GM18505 (cell line): ENCODE results near the gene ATP6V1G1.
"Not testable (repeated sequence)": the region's sequence is repeated elsewhere in the genome, so short reads cannot be mapped to it uniquely, and the experiment has no call there.

Source experiments
- ATAC-seq: cut with Tn5 transposase; IDR thresholded peaks from one replicate; pipeline ENCODE4 v1.9.1; 2021; ENCODE audit not compliant: unreplicated experiment
- POLR2A ChIP-seq: IDR thresholded peaks from 4 replicates; pipeline ENCODE4 v1.6.1; 2011; ENCODE audit warnings: borderline replicate concordance; ENCODE audit not compliant: insufficient read depth, insufficient read length; ENCODE audit errors: extremely low read depth

Gene ATP6V1G1

DNA sequence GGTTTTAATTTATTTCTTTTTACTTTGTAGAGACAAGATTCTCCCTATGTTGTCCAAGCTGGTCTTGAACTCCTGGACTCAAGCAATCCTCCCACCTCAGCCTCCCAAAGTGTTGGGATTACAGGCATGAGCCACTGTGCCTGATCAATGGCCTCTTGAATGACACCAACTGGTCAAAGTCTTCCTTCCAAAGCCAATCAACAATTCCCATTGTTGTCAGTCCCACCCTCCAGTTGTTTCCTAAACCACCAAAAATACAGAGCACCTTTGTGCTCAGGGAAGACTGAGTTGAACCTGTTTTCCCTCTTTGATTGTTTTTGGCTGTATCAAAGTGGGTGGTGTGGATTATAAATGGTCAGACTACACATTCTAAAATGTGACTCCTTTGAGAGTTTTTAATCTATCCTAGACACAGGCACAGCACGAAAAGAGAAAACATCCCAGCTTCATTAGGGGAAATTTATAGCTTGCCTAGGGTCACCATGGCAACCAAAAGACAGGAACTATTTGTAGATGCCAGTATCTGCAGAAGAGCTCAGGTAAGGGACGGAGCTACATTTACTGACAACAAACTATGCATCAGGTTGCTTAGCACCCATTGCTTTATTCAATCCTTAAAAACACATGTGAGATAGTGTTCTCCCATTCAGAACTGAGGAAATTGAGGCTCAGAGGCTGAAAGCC, 27.6 kb upstream of the ATP6V1G1 start:
- ATAC-seq, result no peak
- TF ChIP-seq POLR2A, result no peak

DNA sequence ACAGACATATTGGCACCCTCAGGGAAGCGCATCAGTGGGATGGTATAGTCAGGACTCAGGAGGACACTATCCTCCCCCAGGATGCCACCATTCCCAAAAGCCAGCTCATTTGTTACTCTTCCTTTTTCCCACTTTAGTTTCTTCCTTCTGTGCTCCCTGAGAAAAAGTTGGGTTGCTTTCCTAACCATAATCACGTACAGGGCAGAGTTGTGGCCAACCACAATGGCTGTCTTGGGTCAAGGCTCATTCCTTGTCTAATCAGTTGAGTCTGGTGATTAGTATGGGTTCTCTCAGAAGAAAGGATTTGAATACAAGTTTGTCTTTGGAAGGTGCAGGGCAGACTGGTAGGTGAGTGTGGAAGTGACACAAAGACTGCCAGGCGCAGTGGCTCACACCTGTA, 26.6 kb upstream of the ATP6V1G1 start:
- ATAC-seq, result no peak
- no peak for TF ChIP-seq POLR2A

DNA sequence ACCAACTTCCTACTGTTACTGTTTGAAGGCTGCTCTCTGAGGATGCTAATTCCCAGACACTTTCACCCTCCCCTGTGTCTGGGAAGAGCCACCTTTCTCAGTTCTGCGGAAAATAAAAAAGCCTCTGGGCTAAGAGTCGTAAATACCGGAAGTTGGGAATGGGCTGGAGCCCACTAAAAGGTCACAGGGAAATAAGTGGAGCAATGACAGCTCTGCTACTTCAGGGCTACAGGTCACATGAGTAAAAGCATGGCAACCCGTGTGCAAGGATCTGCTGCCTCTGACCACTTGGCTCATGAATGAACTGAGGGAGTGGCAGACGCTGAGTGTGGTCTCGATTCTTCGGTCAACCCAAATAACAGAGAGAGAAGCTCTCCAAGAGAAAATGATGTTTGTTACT, 25.8 kb upstream of the ATP6V1G1 start:
- no peak for ATAC-seq
- no peak for TF ChIP-seq POLR2A

DNA sequence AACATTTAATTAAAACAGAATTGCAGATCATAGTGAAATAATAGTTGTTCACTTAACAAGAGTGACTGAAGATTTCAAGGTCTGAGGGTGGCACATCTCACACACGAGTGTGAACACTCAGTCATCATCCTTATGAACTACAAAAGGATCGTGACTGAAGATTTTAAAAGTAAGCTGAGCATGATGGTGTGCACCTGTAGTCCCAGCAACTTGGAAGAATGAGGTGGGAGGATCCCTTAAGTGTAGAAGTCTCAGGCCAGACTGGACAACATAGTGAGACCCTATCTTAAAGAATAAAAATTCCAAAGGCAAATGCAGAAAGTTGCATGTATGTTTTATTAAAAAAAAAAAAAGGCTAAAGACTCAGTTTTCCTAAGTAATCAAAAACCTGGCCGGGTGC, 22.4 kb upstream of the ATP6V1G1 start:
- no peak for TF ChIP-seq POLR2A
- no peak for ATAC-seq

DNA sequence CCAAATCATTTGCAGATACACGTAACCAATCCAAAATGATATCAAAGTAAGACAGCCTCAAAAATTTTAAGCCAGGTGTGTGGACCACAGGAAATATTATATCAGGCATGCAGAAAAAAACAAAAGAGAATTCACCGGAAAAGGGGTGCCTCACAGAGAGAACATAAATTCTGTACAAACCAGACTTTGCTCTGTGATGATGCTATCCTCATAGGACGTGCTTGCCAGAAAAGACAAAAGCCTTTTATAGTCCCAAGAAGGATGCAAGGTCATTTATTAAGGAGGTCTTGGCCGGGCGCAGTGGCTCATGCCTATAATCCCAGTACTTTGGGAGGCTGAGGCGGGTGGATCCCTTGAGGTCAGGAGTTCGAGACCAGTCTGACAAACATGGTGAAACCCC, 16.8 kb upstream of the ATP6V1G1 start:
- TF ChIP-seq POLR2A, result no peak
- ATAC-seq, result no peak

DNA sequence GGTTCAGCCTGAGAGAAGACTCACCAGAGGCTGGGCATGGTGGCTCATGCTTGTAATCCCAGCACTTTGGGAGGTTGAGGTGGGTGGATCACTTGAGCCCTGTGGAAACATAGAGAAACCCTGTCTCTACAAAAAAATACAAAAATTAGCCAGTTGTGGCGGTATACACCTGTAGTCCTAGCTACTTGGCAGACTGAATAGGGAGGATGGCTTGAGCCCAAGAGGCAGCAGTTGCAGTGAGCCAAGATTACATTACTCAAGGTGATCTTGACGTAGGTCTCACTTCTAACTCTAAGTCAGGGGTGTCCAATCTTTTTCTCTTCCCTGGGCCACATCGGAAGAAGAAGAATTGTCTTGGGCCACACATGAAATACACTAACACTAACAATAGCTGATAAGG, 16.2 kb upstream of the ATP6V1G1 start:
- ATAC-seq, result no peak
- no peak for TF ChIP-seq POLR2A

DNA sequence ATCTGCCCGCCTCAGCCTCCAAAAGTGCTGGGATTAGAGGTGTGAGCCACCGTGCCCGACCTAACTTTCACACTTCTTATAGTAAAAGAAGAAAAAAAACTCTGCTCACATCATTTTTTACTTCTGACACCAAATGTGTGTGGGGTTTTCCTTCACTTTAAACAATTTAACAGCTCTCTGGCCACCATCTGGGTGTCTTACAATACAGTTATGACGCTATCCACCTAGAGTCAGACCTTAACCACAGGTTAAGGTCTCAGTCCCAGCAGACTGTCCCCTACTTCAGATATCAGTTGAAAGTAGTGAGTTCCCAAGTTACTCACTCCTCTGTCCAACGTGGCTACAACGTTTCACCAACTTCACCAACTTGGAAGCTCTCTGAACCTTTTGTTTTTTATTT, 15.4 kb upstream of the ATP6V1G1 start:
- no peak for TF ChIP-seq POLR2A
- ATAC-seq, result no peak

DNA sequence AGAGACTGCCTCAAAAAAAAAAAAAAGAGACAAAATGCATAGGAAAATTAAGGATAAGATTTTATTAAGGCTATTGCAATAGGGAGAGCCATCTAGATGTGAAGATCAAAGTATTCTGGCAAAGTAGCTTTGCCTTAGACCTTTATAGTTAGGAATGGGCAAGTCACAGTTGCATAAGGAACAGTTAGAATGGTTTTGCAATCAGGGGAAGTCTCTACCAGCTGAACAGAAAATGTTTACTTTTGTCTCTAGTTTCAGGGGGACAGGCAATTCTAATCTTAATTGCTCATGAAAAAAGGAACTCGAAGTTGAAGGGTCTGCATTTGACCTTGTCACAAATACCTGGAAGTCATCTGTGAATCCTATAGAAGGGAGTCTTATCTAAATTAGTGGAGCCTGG, 13.1 kb upstream of the ATP6V1G1 start:
- ATAC-seq, result no peak
- no peak for TF ChIP-seq POLR2A

DNA sequence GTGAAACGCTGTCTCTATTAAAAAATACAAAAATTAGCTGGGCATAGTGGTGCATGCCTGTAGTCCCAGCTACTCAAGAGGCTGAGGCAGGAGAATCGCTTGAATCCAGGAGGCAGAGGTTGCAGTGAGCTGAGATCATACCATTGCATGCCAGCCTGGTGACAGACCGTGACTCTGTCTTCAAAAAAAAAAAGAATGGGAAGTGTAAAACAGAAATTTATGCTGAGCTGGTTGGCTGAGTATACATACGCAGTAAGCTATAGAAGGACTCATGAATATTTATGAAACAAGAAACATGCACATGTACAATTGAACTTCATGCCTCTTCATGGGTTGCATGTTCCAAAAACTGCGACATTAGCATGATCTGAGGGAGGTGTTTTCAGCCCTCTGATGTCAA, 10.8 kb upstream of the ATP6V1G1 start:
- ATAC-seq, result not testable (repeated sequence)

DNA sequence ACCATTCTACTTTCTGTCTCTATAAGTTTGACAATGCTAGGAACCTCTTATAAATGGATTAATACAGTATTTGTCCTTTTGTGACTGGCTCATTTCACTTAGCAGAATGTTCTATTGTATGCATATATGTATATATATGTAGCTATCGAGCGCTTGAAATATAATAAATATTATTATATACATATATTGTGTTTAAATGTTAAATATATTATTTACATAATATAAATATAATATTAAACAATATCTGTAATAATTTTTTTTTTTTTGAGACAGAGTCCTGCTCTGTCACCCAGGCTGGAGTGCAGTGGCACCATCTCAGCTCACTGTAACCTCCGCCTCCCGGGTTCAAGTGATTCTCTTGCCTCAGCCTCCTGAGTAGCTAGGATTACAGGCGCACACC, 9.4 kb upstream of the ATP6V1G1 start:
- ATAC-seq, result not testable (repeated sequence)

DNA sequence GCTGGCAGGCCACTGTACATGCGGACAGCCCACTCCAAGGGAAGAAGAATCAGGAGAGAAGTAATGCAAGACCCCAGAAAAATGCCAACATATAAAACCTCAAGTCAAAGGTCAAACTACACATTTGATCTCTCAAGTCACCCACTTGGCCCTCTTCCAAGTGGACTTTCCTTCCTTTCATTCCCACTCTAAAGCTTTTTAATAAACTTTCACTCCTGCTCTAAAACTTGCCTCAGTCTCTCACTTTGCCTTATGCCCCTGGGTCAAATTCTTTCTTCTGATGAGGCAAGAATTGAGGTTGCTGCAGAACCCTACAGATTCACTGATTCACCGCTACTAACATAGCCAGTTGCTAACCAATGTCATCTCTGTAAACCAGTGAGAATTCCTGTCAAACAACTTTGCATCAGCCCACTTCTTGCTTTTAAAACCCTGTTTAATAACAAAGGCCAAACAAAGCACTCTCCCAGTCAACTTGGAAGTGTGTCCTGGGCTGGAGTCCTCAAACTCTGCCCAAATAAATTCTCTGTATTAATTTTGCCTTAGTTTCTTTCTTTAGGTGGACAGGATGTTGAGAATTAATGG, 6.9 kb upstream of the ATP6V1G1 start:
- ATAC-seq, result no peak
- no peak for TF ChIP-seq POLR2A

DNA sequence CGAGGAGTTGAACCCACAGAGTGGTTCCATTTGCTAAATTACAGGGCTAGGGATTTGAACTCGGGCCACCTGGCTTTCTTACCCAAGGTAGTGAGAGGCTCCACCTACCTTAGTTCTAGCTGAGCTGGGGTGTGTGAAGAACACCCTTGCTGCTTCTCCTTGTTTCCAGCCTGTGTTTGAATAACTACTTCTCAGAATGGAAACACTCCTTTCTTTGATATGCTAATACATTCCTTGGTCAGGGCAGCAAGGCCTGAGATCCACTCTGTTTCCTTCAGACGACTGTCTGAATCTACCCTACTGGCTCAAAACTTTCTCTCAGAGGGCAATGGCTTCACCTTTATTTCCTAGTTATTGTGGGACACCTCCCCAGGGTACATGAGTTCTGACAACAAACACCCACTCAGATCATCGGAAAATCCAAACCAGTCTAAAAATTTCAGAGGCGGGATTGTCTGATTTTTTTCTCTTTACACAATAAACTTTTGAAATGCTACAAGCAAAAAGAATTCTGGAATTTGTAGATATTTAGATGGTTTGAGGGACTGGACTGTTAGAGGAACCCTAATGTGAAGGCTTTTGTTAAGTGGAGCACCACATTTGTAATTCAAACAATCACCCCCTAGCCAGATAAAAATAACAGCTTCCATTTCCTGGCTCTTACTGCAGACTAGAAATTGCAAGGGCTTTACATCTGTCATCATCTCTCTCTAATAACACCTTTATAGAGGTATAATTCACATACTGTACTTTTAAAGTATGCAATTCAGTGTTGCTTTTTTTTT, 4.0 kb upstream of the ATP6V1G1 start:
- TF ChIP-seq POLR2A, result no peak
- ATAC-seq, result no peak

DNA sequence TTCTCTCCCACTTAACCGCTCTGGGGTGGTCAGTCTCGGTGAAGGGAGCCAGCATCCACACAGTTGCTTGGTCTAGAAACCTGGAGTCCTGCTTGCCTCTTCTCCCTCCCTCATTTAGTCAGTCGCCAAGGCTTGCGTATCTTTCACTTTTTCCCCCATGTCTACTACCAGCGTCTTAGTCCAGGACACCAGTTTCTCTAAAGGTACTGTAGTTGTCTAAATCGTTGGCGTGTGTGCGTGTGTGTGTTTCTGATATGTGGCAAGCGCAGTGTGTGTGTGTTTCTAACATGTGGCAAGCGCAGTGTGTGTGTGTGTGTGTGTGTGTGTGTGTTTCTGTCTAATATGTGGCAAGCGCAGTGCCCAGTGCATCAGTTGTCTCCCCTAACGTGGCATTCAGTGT, 641 bp downstream of the ATP6V1G1 start:
- ATAC-seq, result no peak
- TF ChIP-seq POLR2A, result no peak
